ENCODE data around the gene VAV3.

- TF ChIP-seq CTCF (IDR thresholded peaks at IDR 0.05) (no peak), POLR2A (IDR thresholded peaks at IDR 0.05) (no peak), EP300 (IDR thresholded peaks at IDR 0.05) (no peak)
These were observed 365.8 kb downstream of the VAV3 start for GRCh38 chr1:107599220-107599619.
